GM18499 (cell line): ENCODE measurements around the gene HLCS.

Experiments
- ATAC-seq: cut with Tn5 transposase; IDR thresholded peaks from one replicate; pipeline ENCODE4 v1.9.1; 2021; ENCODE audit warnings: moderate number of reproducible peaks; ENCODE audit not compliant: insufficient read depth, unreplicated experiment

HLCS gene

GRCh38 chr21:36890086-36890485, 76.4 kb downstream of the HLCS start:
- no peak for ATAC-seq

- no peak for ATAC-seq
These were observed 77.1 kb downstream of the HLCS start for GRCh38 chr21:36889401-36889800.

- ATAC-seq = no peak
These were observed 78.0 kb downstream of the HLCS start for GRCh38 chr21:36888466-36888865.

- ATAC-seq = no peak
These were observed 78.5 kb downstream of the HLCS start for GRCh38 chr21:36887963-36888362.

DNA sequence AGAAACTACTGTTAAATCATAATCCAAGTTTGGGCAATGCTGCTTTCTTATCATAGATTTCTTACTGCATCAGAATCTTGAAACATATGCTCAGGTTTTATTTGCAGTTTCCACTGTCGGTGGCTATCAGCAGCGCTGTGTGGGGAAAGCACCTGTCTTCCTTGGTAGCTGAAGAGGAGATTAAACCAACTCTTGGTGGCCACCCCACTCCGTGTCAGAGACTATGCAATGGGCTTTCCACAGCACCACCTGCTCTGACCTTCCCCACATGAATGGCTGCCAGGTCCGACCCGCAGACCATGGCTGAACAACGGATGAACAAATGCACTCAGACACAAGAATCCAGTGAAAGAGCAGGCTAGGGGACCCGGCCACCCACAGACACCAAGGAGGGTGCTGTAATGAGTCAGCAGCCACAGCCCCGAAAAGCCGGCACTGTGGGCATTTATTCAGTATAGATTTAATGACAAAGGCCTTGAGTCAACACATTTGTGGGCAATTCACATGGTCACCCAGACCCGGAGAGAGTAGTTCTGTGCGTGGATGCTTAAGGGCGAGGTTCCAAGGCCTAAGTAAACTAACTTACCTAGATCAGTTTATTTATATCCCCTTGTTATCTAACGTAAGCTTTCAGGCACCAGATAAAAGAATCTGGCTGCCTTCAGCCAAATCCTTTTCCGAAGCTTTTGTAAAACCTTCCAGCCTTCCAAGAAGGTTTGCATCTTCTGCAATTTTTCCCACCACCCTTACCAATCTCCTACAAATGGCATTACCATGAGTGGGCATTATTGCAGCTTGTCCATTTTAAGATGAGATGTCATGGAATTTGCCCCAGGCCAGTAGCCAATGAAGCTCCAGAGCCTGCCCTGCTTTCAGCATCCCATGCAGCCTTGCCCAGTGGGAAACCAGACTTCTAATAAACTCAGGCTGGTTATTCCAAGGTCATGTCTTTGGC, 82.7 kb downstream of the HLCS start:
- no peak for ATAC-seq

GRCh38 chr21:36882776-36883175, 83.7 kb downstream of the HLCS start:
- ATAC-seq = no peak

GRCh38 chr21:36881228-36881627, 85.2 kb downstream of the HLCS start:
- ATAC-seq = no peak

DNA sequence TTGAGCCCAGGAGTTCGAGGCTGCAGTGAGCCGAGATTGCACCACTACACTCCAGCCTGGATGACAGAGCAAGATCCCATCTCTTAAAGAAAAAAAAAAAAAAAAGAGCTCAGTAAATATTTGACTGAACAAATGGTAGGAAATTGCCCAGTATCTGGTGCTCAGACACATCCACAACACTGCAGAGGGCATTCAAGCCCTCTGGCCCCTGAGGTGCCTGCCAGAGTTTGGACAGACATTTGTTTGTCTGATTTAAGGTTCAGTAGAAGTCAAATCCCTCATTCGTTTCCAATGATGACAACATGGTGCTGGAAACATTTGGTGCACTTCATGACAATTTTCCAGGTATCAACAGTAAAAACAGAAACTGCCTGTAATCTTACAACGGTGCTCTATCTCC, 86.6 kb downstream of the HLCS start:
- no peak for ATAC-seq

GRCh38 chr21:36877741-36878140, 88.7 kb downstream of the HLCS start:
- no peak for ATAC-seq

GRCh38 chr21:36874665-36875064, 91.8 kb downstream of the HLCS start:
- ATAC-seq = no peak

DNA sequence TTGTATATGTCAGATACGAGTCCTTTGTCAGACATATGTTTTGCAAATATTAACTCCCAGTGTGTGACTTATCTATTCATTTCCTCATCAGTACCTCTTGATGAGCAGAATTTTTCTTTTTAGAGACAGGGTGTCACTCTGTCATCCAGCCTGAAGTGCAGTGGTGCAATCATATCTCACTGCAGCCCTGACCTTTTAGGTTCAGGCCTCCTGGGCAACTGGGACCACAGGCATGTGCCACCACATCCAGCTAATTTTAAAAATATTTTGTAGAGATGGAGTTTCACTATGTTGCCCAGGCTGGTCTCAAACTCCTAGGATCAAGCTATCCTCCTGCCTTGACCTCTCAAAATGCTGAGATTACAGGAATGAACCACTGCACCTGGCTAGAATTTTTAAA, 93.0 kb downstream of the HLCS start:
- ATAC-seq = no peak

DNA sequence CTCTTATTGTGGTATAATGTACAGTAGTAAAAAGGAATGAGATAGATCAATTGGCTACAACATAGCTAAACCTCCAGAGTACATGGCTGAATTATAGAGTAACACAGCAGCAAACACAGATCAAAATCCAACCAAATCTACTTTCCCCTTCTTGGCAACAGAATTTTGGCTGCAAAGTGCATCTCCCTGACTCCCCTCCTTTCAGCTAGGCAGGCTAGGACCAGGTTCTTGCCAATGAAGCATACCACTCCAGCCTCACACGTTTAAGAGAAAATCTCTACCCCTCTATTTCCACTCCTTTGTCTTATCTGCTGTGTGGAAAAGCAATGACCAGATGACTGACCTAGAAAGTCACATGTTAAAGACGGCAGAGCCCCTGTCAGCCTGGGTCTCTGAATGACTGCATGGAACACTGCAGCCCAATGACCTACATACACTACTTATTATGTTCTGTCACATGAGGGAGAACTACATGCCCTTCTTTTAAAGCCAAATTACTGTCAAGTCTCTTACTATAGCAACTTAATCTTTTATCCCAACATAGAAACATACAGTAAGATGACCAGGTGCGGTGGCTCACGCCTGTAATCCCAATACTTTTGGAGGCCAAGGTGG, 99.1 kb downstream of the HLCS start:
- no peak for ATAC-seq

DNA sequence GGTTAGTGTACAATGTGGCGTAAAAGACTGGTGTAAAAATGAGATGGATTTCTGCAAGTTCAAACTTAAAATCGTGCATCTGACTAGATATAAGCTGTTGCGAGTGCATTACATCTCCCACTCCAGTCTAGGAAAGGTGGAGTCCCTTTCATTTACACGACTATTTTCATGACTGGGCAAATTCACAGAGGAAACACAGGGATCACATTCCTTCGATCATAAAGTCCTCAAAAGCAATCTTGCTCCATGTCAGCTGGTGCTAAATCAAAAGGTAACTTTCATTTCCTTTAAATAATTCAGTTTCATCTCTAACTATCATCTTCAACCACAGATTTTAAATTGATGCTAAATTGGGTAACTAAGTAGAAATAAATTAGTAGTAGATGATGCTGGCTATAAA, 100.0 kb downstream of the HLCS start:
- ATAC-seq = no peak

DNA sequence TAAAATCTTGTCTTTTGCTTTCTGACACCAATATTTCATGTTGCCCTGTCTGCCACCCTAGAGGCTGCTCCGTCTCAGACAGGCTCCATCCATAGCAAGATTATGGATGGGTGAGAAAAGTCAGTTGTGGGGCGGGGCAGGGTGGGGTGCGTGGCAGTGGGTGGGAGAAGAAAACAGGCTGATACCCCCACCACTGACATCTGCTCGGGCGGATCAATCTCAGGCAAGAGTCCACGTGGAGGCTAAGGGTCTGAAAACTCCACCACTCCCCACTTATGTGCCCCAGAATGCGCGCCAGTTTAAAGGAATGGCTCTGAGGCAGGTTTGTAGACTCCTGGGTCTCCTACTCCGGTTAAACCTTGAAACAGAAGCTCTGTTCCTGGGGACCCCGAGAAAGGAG, 101.5 kb downstream of the HLCS start:
- ATAC-seq = no peak

DNA sequence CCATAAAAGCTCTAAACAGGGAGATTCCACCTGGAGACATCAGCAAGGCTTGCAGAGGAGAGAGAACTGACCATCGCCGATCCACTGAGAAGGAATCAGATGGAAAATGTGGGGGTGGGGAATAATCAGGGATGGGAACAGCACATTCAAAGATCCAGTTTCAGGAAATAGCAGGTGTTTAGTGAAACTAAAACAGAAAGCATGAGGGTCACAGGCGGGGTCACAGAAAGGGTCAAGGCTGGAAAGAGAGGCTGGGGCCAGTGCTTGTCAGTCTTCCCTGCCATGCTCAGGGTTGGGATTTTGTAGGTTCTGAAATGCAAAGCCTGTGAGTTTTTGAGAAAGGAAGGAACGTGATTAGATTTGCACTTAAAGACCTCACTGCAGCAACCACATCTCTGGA, 103.2 kb downstream of the HLCS start:
- ATAC-seq = no peak

DNA sequence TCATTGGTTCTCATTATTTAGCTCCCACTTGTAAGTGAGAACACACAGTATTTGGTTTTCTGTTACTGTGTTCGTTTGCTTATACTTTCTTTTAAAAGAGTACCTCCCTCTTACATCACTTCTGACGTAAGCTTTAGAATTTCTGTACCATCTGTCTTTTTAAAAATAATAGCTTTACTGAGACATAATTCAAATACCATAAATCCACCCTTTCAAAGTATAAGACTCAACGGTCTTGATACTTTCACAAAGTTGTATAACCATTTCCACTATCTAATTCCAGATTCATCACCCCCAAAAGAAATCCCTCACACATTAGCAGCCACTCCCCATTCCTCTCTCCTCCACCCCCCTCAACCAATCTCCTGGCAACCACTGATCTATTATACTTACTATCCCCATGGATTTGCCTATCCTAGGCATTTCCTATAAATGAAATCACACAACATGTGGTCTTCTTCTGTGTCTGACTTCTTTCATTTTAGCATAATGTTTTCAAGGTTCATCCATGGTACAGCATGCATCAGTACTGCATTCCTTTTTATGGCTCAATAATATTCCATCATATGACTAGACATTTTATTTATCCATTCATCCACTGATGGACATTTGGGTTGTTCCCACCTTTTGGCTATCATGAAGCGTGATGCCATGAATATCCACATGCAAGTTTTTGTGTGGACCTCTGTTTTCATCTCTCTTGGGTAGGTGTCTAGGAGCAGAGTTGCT, 104.7 kb downstream of the HLCS start:
- ATAC-seq = no peak

- ATAC-seq = no peak
These were observed 105.5 kb downstream of the HLCS start for GRCh38 chr21:36860736-36861594.

DNA sequence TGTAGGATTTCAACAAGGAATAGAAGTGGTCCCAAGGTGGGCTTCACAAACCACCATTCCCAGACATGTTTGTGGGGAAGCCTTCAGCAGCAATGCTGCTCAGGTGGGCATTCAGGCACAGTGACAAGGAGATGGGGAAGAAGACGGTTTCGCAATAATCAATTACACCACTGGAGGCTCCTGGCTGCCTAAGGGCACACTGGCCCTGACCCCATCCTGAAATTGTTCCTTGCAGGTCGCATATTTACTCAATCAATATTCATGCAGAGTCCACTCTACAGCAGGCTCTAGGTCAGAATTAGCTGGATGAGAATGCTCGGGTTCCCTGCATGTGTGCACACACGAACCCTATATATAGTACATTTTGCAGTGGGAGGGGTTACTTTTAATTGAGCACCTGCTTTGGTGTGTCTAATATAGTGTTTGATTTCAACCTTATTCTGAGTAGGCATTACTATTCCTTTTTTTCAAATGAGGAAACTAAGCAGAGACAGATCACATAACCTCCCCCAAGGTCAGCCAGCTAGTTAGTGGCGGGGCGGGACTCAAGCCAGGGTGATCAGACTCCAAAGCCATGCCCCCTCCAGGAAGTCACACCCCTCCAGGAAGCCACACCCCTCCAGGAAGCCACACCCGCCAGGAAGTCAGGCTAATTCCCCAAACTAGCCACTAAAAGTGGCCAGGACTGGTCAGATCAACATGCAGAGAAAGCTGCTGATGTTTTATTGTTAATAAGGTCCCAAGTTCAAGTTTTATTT, 106.5 kb downstream of the HLCS start:
- ATAC-seq = no peak

- no peak for ATAC-seq
These were observed 108.0 kb downstream of the HLCS start for GRCh38 chr21:36858320-36858957.
